Esophagus muscularis mucosa (tissue), 4 donors: ENCODE data around the gene RNASEL.

Source experiments
- EP300 ChIP-seq: sonication (generic); formaldehyde crosslinking; IDR thresholded peaks from one replicate; pipeline ENCODE4 v1.6.1; 2017; ENCODE audit warnings: antibody characterized with exemption
- POLR2A ChIP-seq: fragments of 450-650 bp; IDR thresholded peaks from one replicate; pipeline ENCODE4 v1.6.1; 2017; ENCODE audit warnings: antibody characterized with exemption, moderate library complexity, mild to moderate bottlenecking, low read depth
- POLR2AphosphoS5 ChIP-seq, 2 donors: sonication (generic); formaldehyde crosslinking; IDR thresholded peaks; one replicate each; pipeline ENCODE4 v1.6.1; 2017; ENCODE audit warnings: antibody characterized with exemption in 2 of 2
- TF ChIP-seq, protein P1 (sequence below), 3 experiments: fragments of 200-600 bp in 2 of 3; fragments of 450-650 bp in 1 of 3; sonication (generic) in 2 of 3; IDR thresholded peaks; one replicate each; pipeline ENCODE4 v1.5.1; 2017 to 2019; ENCODE audit warnings: antibody characterized with exemption in 3 of 3, mild to moderate bottlenecking in 2 of 3, moderate library complexity in 1 of 3

DNA sequence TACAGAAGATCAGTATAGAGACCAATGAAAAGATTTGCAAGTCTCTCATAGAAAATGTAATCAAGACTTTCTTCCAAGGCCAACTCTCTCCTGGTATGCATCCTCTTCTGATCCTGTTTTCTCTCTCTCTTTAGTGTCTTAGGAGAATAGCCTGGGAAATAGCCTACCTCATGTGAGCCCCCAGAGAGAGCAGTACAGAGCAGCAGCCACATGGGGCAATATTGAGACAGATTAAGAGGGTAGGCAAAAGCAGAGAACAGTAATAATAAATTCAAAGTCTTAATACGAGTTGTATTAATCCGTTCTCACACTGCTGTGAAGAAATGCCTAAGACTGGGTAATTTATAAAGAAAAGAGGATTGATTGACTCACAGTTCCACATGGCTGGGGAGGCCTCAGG is 61.4 kb downstream of the RNASEL start:
- TF ChIP-seq, protein P1, sequence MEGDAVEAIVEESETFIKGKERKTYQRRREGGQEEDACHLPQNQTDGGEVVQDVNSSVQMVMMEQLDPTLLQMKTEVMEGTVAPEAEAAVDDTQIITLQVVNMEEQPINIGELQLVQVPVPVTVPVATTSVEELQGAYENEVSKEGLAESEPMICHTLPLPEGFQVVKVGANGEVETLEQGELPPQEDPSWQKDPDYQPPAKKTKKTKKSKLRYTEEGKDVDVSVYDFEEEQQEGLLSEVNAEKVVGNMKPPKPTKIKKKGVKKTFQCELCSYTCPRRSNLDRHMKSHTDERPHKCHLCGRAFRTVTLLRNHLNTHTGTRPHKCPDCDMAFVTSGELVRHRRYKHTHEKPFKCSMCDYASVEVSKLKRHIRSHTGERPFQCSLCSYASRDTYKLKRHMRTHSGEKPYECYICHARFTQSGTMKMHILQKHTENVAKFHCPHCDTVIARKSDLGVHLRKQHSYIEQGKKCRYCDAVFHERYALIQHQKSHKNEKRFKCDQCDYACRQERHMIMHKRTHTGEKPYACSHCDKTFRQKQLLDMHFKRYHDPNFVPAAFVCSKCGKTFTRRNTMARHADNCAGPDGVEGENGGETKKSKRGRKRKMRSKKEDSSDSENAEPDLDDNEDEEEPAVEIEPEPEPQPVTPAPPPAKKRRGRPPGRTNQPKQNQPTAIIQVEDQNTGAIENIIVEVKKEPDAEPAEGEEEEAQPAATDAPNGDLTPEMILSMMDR (IDR thresholded peaks at IDR 0.05): no peak
- no peak for TF ChIP-seq POLR2AphosphoS5 (IDR thresholded peaks at IDR 0.05)
- TF ChIP-seq POLR2A: no peak
- no peak for TF ChIP-seq EP300
